HAP-1 (cell line): ENCODE results near the gene SHISA8.
"Not testable (repeated sequence)": the region's sequence is repeated elsewhere in the genome, so short reads cannot be mapped to it uniquely, and the experiment has no call there.

Experiments
- DNase-seq, 2 experiments: peaks; one replicate each; pipeline ENCODE4 v3.0.0-alpha.2; 2016 to 2020; ENCODE audit warnings: low spot score in 2 of 2
- H3K27me3 ChIP-seq: fragments of 250-450 bp; sonication (Bioruptor Pico); 2 replicates; pipeline ENCODE4 v1.5.1; 2020; ENCODE audit warnings: low read depth, mild to moderate bottlenecking, moderate library complexity
- H3K36me3 ChIP-seq: fragments of 250-450 bp; sonication (Bioruptor Pico); replicated peaks from 2 replicates; pipeline ENCODE4 v1.5.1; 2020; ENCODE audit warnings: mild to moderate bottlenecking
- H3K4me1 ChIP-seq: fragments of 250-450 bp; sonication (Bioruptor Pico); 2 replicates; pipeline ENCODE4 v1.5.1; 2020; ENCODE audit warnings: mild to moderate bottlenecking
- H3K4me3 ChIP-seq: fragments of 250-450 bp; sonication (Bioruptor Pico); 2 replicates; pipeline ENCODE4 v1.5.1; 2020; ENCODE audit warnings: mild to moderate bottlenecking, moderate library complexity
- H3K9me3 ChIP-seq: fragments of 250-450 bp; sonication (Bioruptor Pico); 2 replicates; pipeline ENCODE4 v1.5.1; 2020; ENCODE audit warnings: mild to moderate bottlenecking, moderate library complexity
- in situ Hi-C: fragments of 300-500 bp; cut with MboI; formaldehyde crosslinking; loops from 3 replicates; pipeline ENCODE4 v1.14.3; 2020; ENCODE audit warnings: low sequenced_read_pairs, inconsistent platforms, mixed read lengths

The SHISA8 gene

DNA sequence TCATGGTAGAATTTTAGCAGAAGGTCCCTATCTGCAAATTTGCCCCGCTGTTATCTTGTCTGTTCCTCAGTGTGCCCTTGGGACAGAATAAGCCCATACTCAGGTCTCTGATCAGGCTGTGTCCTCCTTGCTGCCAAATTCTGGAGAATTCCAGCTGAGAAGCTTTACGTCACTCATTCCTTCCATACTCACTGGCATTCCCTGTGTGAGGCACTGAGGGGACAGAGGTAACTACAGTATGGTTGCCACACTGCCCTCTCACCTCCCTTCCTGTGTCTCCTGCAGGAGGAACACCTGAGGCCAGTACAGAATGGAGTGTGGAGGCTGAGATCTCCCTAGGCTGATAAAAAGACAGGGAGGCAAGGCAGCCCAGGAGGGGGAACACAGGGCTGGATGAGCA is 31.5 kb downstream of the SHISA8 start:
- H3K27me3 ChIP-seq, result no peaks in the 10 kb centered on the region
- no peaks in the 10 kb centered on the region for H3K4me1 ChIP-seq
- in situ Hi-C loops, result no loop called here
- H3K36me3 ChIP-seq, result peaks cover 100% of the 10 kb centered on the region
- no peak overlapping the region for H3K4me3 ChIP-seq
- H3K9me3 ChIP-seq, result no peaks in the 10 kb centered on the region
- no peak for DNase-seq

DNA sequence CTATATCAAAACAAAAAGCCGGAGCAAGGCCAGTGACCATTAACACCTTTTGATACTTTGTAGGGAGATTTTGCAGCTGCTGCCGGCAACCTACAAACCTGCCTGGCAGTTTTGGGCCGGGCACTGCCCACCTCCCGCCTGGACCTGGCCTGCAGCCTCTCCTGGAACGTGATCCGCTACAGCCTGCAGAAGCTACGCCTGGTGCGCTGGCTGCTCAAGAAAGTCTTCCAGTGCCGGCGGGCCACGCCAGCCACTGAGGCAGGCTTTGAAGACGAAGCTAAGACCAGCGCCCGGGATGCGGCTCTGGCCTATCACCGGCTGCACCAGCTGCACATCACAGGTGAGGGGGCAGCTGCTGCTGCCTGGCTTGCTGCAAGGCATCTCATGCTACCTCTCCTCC is 34.2 kb downstream of the SHISA8 start:
- H3K4me3 ChIP-seq, result no peak overlapping the region
- no peaks in the 10 kb centered on the region for H3K27me3 ChIP-seq
- no peaks in the 10 kb centered on the region for H3K4me1 ChIP-seq
- in situ Hi-C loops, result no loop called here
- no peak for DNase-seq
- H3K36me3 ChIP-seq, result peaks cover 99% of the 10 kb centered on the region
- no peaks in the 10 kb centered on the region for H3K9me3 ChIP-seq

DNA sequence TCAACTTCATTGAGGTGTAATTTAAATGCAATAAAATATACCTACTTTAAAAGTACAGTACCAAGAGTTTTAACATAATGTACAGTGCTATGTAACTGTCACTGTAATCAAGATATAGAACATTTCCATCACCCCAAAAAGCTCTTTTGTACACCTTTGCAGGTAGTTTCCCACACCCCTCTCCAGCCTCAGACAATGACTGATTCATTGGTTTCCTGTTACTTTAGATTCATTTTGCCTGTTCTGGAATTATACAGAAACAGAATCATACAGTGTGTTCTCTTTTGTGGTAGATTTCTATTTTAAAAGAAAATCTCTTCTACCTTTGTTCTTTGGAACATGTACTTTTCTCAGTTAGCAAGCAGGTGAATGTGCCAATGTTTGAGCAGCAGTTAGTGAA is 38.2 kb downstream of the SHISA8 start:
- in situ Hi-C loops, result no loop called here
- Histone ChIP-seq H3K4me3 (no peak overlapping the region), H3K9me3 (no peaks in the 10 kb centered on the region), H3K36me3 (peaks cover 95% of the 10 kb centered on the region), H3K27me3 (no peaks in the 10 kb centered on the region), H3K4me1 (no peaks in the 10 kb centered on the region)
- DNase-seq, result no peak

DNA sequence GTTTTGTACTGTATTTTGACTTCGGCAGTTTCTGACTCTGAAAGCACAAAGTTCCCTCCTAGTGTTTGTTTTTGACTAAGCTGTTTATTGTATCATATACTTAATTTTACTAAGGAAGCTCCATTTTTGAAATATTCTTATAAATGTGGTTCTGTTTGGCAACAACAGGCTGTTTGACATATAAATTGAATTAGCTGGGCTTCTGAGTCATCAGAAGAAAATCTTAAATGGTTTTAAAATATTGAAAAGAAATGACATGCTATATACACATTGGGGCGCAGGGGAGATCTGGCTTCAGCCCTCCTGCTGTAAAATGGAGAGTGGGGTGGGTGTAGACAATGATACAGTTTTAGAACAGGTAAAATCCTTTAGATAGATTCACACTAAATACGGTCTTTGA is 38.6 kb downstream of the SHISA8 start:
- Histone ChIP-seq H3K27me3 (no peaks in the 10 kb centered on the region), H3K9me3 (no peaks in the 10 kb centered on the region), H3K4me3 (no peak overlapping the region), H3K4me1 (no peaks in the 10 kb centered on the region), H3K36me3 (peaks cover 95% of the 10 kb centered on the region)
- DNase-seq, result no peak
- in situ Hi-C loops, result no loop called here

DNA sequence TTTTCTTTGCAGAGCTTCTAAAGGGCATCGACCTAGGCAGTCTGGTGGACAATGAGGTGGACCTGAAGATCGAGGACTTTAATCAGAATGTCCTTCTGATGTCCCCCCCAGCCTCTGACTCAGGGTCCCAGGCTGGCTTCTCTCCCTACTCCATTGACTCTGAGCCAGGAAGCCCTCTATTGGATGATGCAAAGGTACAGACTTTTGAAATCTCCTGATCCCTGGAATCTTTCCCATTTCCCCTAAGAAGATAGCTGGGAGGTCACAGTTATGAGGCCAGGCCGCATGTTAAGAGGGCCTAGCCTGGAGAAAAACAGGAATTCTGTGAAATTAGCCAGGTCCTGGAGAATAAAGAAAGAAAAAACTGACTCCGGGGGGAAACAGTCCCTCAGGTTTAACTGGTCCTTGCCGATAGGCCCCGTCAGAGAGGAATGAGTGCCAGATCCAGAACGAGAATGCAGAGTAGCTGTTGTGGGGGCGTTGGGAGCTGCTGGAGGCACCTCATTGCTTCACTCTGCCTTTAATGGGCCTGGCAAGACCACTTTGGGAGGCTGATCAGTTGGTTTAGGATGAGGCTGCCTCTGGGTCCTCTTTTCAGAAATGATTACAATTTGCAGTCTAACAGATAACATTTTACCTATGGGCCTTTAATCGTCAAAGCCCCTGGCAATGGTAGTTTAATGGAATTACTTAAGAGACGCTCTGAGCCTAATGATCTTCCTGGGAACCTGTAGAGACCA is 39.2 kb downstream of the SHISA8 start:
- H3K4me1 ChIP-seq, result no peaks in the 10 kb centered on the region
- no peak for DNase-seq
- in situ Hi-C loops, result no loop called here
- H3K27me3 ChIP-seq, result no peaks in the 10 kb centered on the region
- H3K4me3 ChIP-seq, result no peak overlapping the region
- peaks cover 95% of the 10 kb centered on the region for H3K36me3 ChIP-seq
- no peaks in the 10 kb centered on the region for H3K9me3 ChIP-seq

DNA sequence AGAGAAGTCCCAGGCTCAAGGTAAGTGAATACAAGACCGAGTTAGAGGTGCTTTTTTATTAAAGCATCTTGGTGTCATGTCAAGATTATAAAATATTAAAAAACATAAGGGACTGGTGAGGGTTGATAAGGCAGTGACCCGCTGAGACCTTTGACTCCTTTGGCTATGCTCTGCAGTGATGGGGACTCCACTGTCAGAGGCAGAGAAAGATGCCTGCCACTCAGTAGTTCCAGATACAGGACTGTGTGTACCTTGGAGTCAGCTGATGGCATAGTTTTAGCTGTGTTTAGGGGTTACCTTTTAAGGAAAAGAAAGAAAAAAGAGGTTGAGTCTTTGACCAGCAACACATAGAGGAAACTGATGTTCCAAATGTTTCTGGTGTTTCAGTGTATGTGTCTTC is 40.8 kb downstream of the SHISA8 start:
- Histone ChIP-seq H3K4me1 (no peaks in the 10 kb centered on the region), H3K36me3 (peaks cover 92% of the 10 kb centered on the region), H3K4me3 (no peak overlapping the region), H3K27me3 (no peaks in the 10 kb centered on the region), H3K9me3 (no peaks in the 10 kb centered on the region)
- no peak for DNase-seq
- in situ Hi-C loops, result no loop called here

DNA sequence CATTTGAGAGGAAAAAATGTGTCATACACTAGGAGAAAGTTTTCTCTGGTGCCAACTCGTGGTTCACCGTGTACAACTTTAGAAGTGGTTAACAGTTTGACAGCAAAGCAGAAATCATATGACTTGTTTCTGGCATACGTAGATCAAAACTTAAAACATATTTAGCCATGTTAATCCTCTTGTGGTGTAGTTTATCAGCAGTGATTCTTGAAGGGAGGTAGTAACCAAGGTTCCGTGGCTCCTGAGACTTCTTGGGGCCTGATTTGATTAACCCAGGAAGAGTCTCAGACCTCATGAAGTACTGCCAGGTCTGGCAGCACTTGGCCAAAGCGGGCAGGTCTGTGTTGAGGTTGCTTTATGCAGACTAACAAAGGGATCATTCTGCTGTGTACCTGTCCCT is 41.5 kb downstream of the SHISA8 start:
- Histone ChIP-seq H3K9me3 (no peaks in the 10 kb centered on the region), H3K27me3 (no peaks in the 10 kb centered on the region), H3K36me3 (peaks cover 92% of the 10 kb centered on the region), H3K4me3 (no peak overlapping the region), H3K4me1 (no peaks in the 10 kb centered on the region)
- in situ Hi-C loops, result no loop called here
- DNase-seq, result no peak

DNA sequence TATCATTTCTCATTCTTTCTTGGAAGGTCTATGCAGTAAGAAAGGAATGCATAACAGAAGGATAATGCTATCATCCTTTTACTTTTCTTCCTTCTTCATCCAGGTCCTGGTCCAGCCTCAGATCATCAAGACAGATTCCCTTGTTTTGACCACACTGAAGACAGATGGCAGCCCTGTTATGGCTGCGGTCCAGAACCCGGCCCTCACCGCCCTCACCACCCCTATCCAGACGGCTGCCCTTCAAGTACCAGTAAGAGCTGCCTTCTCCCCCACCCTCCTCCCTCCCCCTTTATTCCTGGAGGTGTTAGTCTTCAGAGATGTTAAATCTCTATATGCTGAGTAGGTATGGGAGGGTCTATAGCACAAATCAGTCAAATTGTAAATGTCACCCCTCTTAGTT is 44.1 kb downstream of the SHISA8 start:
- Histone ChIP-seq H3K4me3 (no peak overlapping the region), H3K4me1 (no peaks in the 10 kb centered on the region), H3K27me3 (no peaks in the 10 kb centered on the region), H3K36me3 (peaks cover 92% of the 10 kb centered on the region), H3K9me3 (no peaks in the 10 kb centered on the region)
- no peak for DNase-seq
- in situ Hi-C loops, result no loop called here

DNA sequence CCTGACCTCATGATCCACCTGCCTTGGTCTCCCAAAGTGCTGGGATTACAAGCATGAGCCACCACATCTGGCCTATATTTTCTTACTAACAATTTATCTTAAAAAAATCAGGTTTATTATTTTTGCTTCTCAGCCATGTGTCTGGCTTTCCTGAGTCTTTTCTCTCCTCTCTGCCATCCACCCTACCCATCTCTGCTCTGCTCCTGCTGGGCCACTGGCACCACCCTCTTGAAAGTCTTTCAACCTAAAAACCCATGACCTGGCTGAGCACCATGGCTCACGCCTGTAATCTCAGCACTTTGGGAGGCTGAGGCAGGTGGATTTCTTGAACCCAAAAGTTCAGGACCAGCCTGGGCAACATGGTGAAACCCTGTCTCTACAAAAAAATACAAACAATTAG is 44.8 kb downstream of the SHISA8 start:
- H3K4me3 ChIP-seq, DNase-seq, H3K4me1 ChIP-seq, H3K27me3 ChIP-seq, in situ Hi-C loops, H3K9me3 ChIP-seq: not testable (repeated sequence)
- H3K36me3 ChIP-seq, result peaks cover 85% of the 10 kb centered on the region

DNA sequence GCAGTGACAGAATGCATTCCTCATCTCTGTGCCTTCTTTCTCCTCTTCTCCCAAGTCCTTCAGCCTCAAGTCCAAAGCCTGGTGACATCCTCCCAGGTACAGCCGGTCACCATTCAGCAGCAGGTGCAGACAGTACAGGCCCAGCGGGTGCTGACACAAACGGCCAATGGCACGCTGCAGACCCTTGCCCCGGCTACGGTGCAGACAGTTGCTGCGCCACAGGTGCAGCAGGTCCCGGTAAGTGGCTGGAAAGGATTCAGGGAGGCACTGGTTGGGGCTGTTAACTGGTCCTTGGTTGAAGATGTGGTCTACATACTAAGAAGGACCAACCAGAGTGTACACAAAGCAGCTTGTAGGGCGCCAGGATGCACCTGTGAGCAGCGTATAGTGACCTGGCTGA is 46.3 kb downstream of the SHISA8 start:
- Histone ChIP-seq H3K4me3 (no peak overlapping the region), H3K9me3 (no peaks in the 10 kb centered on the region), H3K36me3 (peaks cover 70% of the 10 kb centered on the region), H3K27me3 (no peaks in the 10 kb centered on the region), H3K4me1 (no peaks in the 10 kb centered on the region; the same call in 1 of the 2 replicates)
- in situ Hi-C loops, result no loop called here
- no peak for DNase-seq

DNA sequence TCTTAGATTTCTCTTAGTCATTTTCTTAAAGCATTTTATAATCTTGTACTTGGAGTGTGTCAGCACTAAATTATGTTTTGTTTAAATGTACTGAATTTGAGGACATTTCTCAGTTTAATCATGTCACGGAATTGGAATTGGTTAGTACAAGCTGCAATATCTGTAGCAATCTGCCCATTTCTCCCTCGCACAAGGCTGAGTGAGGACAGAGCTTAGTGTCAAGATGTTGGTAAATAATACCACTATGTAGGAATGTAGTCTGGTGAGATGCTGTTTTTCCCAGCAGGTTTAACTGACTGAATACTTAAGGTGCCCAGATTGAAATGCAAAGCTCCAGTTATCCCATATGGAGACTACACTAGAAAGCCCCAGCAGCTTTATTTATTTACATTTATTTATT is 51.4 kb downstream of the SHISA8 start:
- Histone ChIP-seq H3K36me3 (peaks cover 28% of the 10 kb centered on the region), H3K4me1 (no peaks in the 10 kb centered on the region; the same call in 1 of the 2 replicates), H3K9me3 (no peaks in the 10 kb centered on the region), H3K27me3 (no peaks in the 10 kb centered on the region), H3K4me3 (no peak overlapping the region)
- DNase-seq, result no peak
- in situ Hi-C loops, result no loop called here

DNA sequence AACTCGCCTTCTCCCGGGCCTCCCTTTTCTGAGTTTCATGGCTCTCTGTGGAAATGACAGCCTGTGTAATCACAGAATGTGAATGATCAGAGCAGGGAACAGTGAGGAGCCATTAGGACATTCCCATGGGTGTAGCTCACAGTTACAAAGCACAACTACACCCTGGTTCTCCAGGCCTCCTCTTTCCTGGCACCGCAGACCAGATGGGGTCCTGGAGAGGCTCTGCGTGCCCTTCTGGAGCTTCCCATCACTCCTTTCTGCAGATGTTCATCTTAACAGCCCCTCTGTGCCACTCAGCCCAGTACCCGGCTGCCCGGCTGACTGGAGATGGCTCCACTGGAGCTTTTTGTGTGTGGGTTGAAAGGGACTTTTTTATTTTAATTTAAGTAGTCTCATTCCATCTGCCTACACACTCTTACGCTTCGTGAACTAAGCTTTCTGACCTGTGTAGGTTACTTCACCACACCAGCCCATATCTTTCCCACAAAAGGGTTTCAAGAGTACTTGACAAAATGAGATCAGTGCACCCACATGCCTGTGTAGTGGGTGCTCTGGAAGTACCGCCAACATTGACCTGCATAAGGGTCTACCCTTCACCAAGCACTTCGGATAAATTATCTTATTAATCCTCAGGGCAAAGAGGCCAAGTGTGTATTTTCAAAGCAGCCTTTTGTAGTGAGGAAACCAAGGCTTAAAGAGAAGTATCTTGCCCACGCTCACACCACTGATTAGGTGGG is 52.2 kb downstream of the SHISA8 start:
- no peak overlapping the region for H3K4me3 ChIP-seq
- in situ Hi-C loops, result no loop called here
- DNase-seq, result no peak
- H3K4me1 ChIP-seq, result no peaks in the 10 kb centered on the region; the same call in 1 of the 2 replicates
- H3K27me3 ChIP-seq, result no peaks in the 10 kb centered on the region
- peaks cover 26% of the 10 kb centered on the region for H3K36me3 ChIP-seq
- no peaks in the 10 kb centered on the region for H3K9me3 ChIP-seq

DNA sequence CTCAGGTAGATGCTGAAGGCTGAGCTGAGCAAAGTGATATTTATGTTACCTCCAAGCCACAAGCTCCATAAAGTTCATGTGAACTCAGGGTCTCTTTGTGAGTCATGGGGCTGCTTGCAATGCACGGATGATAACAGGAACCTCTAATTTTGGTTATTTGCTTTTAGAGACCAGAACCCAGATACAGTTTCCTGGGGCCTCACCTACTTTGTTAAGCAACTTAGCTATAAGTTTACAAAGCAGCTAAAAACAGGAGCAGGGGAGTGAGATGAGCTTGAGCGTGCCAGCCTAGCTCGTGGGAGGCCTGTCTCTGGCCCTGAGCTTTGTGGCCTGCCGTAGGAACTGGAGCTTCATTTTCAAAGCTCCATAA is 52.7 kb downstream of the SHISA8 start:
- peaks cover 4% of the 10 kb centered on the region for H3K4me1 ChIP-seq
- DNase-seq, result no peak
- peaks cover 27% of the 10 kb centered on the region for H3K36me3 ChIP-seq
- no peaks in the 10 kb centered on the region for H3K27me3 ChIP-seq
- H3K4me3 ChIP-seq, result no peak overlapping the region
- in situ Hi-C loops, result no loop called here
- H3K9me3 ChIP-seq, result no peaks in the 10 kb centered on the region
